Fibroblast of pulmonary artery (primary cell): Measurements from ENCODE around the gene RAB22A.
A peak's percentile ranks its signal among the peaks of the same experiment; 100 is the strongest.

Experiments
- DNase-seq: peaks from one replicate; pipeline ENCODE4 v3.0.0-alpha.2; 2010; ENCODE audit warnings: low read depth
- H3K4me3 ChIP-seq: replicated peaks from 2 replicates; pipeline ENCODE4 v1.5.1; 2011; ENCODE audit warnings: low read depth, mild to moderate bottlenecking, control low read depth, low read length, moderate library complexity
- CTCF ChIP-seq: IDR thresholded peaks from 2 replicates; pipeline ENCODE4 v1.5.1; 2011; ENCODE audit warnings: mild to moderate bottlenecking, control low read depth, low read length, inconsistent platforms; ENCODE audit errors: missing control alignments

RAB22A gene

DNA sequence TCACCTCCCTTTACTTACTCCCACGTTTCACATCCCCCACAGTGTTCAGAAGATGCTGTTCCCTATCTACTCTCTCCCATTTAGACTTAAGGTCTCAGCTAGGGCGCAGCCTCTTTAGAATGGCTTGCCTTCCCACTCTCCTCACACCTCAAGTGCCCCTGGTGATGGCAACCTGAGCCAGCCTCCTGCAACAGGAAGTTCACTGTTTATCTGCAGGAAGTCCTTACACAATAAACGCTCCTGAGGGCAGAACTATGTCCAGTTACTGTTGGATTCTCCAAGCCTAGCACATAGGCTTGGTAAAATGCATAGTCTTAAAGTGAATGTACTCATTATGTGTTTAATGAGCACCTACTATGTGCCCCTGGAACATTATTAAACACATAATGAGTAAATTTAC, 21.9 kb upstream of the RAB22A start:
- H3K4me3 ChIP-seq: no peak overlapping the region
- DNase-seq: peak; percentile 33
- no peak for TF ChIP-seq CTCF

- no peak overlapping the region for H3K4me3 ChIP-seq
- TF ChIP-seq CTCF: no peak
Observed at GRCh38 chr20:58289143-58289542, 20.4 kb upstream of the RAB22A start.

GRCh38 chr20:58293453-58293852, 16.1 kb upstream of the RAB22A start:
- H3K4me3 ChIP-seq: no peak overlapping the region
- no peak for TF ChIP-seq CTCF
- no peak for DNase-seq

More at GRCh38 chr20:58289143-58289542, 20.4 kb upstream of the RAB22A start:
- no peak for DNase-seq

GRCh38 chr20:58294497-58295455, 14.7 kb upstream of the RAB22A start:
- TF ChIP-seq CTCF: no peak
- DNase-seq: no peak
- H3K4me3 ChIP-seq: no peak overlapping the region

- H3K4me3 ChIP-seq: no peak overlapping the region
- TF ChIP-seq CTCF: no peak
- DNase-seq: no peak
Observed at GRCh38 chr20:58296051-58296837, 13.3 kb upstream of the RAB22A start.

- no peak for DNase-seq
- no peak overlapping the region for H3K4me3 ChIP-seq
- TF ChIP-seq CTCF: no peak
Observed at GRCh38 chr20:58297394-58297793, 12.1 kb upstream of the RAB22A start.
